Testis (tissue), 2 donors: ENCODE data around the gene CPA1.

ENCODE experiments used
- POLR2A ChIP-seq: fragments of 450-650 bp; IDR thresholded peaks from one replicate; pipeline ENCODE4 v1.6.1; 2017; ENCODE audit warnings: antibody characterized with exemption, mild to moderate bottlenecking, moderate library complexity
- TF ChIP-seq, protein P1 (sequence below), 3 experiments: fragments of 450-650 bp in 2 of 3; fragments of 200-600 bp in 1 of 3; sonication (generic) in 1 of 3; IDR thresholded peaks; one replicate each; pipeline ENCODE4 v1.5.1; 2016 to 2019; ENCODE audit warnings: antibody characterized with exemption in 3 of 3, mild to moderate bottlenecking in 2 of 3, moderate library complexity in 1 of 3

DNA sequence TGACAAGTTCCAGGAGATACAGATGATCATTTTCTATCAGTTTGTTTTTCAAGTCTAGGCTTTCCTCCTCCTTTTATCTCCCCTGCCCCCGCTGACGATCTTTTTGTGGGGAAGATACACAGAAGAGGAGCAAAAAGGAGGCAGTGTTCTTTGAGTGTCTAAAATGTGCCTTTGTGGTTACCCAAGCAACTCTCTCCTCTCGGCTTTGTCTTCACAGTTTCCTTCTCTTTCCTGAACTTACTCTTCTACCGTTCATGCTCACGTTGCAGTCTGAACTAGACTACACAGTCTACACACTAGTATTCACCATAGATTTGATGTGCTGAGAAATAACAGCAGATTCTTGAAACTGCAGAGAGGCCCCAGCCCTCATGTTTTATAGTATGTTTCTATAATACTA lies 36.9 kb downstream of the CPA1 start:
- TF ChIP-seq, protein P1, sequence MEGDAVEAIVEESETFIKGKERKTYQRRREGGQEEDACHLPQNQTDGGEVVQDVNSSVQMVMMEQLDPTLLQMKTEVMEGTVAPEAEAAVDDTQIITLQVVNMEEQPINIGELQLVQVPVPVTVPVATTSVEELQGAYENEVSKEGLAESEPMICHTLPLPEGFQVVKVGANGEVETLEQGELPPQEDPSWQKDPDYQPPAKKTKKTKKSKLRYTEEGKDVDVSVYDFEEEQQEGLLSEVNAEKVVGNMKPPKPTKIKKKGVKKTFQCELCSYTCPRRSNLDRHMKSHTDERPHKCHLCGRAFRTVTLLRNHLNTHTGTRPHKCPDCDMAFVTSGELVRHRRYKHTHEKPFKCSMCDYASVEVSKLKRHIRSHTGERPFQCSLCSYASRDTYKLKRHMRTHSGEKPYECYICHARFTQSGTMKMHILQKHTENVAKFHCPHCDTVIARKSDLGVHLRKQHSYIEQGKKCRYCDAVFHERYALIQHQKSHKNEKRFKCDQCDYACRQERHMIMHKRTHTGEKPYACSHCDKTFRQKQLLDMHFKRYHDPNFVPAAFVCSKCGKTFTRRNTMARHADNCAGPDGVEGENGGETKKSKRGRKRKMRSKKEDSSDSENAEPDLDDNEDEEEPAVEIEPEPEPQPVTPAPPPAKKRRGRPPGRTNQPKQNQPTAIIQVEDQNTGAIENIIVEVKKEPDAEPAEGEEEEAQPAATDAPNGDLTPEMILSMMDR (IDR thresholded peaks at IDR 0.05) = no peak
- no peak for TF ChIP-seq POLR2A
